Kidney epithelial cell (primary cell): ENCODE measurements around the gene THSD4. TPM values are rescaled to one million over a fixed set of nuclear protein-coding genes. Genes with fewer than 3 reads are reported as not detected.

Experiments used
- DNase-seq: peaks from one replicate; pipeline ENCODE4 v3.0.0-alpha.2; 2010; ENCODE audit warnings: low read depth
- H3K27me3 ChIP-seq: 2 replicates; pipeline ENCODE4 v1.6.0; 2011; ENCODE audit warnings: low read length; ENCODE audit not compliant: control insufficient read depth, insufficient read depth
- H3K36me3 ChIP-seq: 2 replicates; pipeline ENCODE4 v1.5.1; 2011; ENCODE audit warnings: low read length; ENCODE audit not compliant: control insufficient read depth, insufficient read depth
- H3K4me3 ChIP-seq: 2 replicates; pipeline ENCODE4 v1.5.1; 2011; ENCODE audit warnings: low read depth, mild to moderate bottlenecking, control low read depth, low read length
- CTCF ChIP-seq: IDR thresholded peaks from 2 replicates; pipeline ENCODE4 v1.5.1; 2011; ENCODE audit warnings: mild to moderate bottlenecking, moderate library complexity, low read length, control low read depth, inconsistent platforms; ENCODE audit not compliant: insufficient read depth, poor library complexity, severe bottlenecking
- total RNA-seq: library from RNA; depleted of rRNA; stranded (reverse); fragments of >200 nt; gene quantifications from 2 replicates; pipeline ENCODE4 v1.2.3, GENCODE V29; 2015

The THSD4 gene
- total RNA-seq, 1 donor from 2014 or later, result 17.7 TPM

- no peak for TF ChIP-seq CTCF
- Histone ChIP-seq H3K36me3 (no peaks in the 10 kb centered on the region), H3K4me3 (no peak overlapping the region), H3K27me3 (no peaks in the 10 kb centered on the region)
- no peak for DNase-seq
These were observed 137.4 kb downstream of the THSD4 start for GRCh38 chr15:71252740-71253047.

- DNase-seq, result no peak
- Histone ChIP-seq H3K27me3 (no peaks in the 10 kb centered on the region), H3K4me3 (no peak overlapping the region), H3K36me3 (no peaks in the 10 kb centered on the region)
- TF ChIP-seq CTCF, result no peak
These were observed 139.2 kb downstream of the THSD4 start for GRCh38 chr15:71254491-71254890.

GRCh38 chr15:71256934-71257664 lies 141.8 kb downstream of the THSD4 start:
- no peak for DNase-seq
- Histone ChIP-seq H3K4me3 (no peak overlapping the region), H3K36me3 (no peaks in the 10 kb centered on the region), H3K27me3 (no peaks in the 10 kb centered on the region)
- TF ChIP-seq CTCF, result no peak

- DNase-seq, result no peak
- peaks cover 1% of the 10 kb centered on the region for H3K36me3 ChIP-seq
- no peak overlapping the region for H3K4me3 ChIP-seq
- no peaks in the 10 kb centered on the region for H3K27me3 ChIP-seq
- no peak for TF ChIP-seq CTCF
These were observed 144.6 kb downstream of the THSD4 start for GRCh38 chr15:71259866-71260265.

- Histone ChIP-seq H3K4me3 (no peak overlapping the region), H3K36me3 (peaks cover 1% of the 10 kb centered on the region), H3K27me3 (no peaks in the 10 kb centered on the region)
- no peak for TF ChIP-seq CTCF
- DNase-seq, result no peak
These were observed 146.1 kb downstream of the THSD4 start for GRCh38 chr15:71261418-71261817.

GRCh38 chr15:71261909-71262308 lies 146.6 kb downstream of the THSD4 start:
- Histone ChIP-seq H3K36me3 (peaks cover 1% of the 10 kb centered on the region), H3K27me3 (no peaks in the 10 kb centered on the region), H3K4me3 (no peak overlapping the region)
- no peak for DNase-seq
- no peak for TF ChIP-seq CTCF
